Neutrophil (primary cell): ENCODE data around the gene ASB7.
A peak's percentile ranks its signal among the peaks of the same experiment; 100 is the strongest.

ENCODE experiments used
- H3K27ac ChIP-seq: fragments of 200-600 bp; sonication (generic); 2 replicates; pipeline ENCODE4 v1.5.1; 2016; ENCODE audit warnings: mild to moderate bottlenecking, moderate library complexity
- H3K27me3 ChIP-seq: fragments of 200-600 bp; sonication (generic); 2 replicates; pipeline ENCODE4 v1.6.0; 2016; ENCODE audit warnings: mild to moderate bottlenecking
- H3K36me3 ChIP-seq: fragments of 200-600 bp; sonication (generic); 2 replicates; pipeline ENCODE4 v1.5.1; 2017
- H3K4me1 ChIP-seq, 2 experiments: fragments of 200-600 bp in 1 of 2; sonication (generic) in 1 of 2; 1 replicate in 1 of 2; 2 replicates in 1 of 2; pipeline versions ENCODE4 v1.5.1 to v1.6.1; 2013 to 2016; ENCODE audit warnings: low read depth in 1 of 2, low read length in 1 of 2, mild to moderate bottlenecking in 1 of 2, moderate library complexity in 1 of 2; ENCODE audit not compliant: control insufficient read depth in 1 of 2, insufficient read depth in 1 of 2
- H3K4me3 ChIP-seq, 2 experiments: fragments of 200-600 bp in 1 of 2; sonication (generic) in 1 of 2; 1 replicate in 1 of 2; 2 replicates in 1 of 2; pipeline ENCODE4 v1.5.1; 2013 to 2016; ENCODE audit warnings: low read depth in 1 of 2, low read length in 1 of 2, mild to moderate bottlenecking in 1 of 2, moderate library complexity in 1 of 2
- H3K9me3 ChIP-seq: fragments of 200-600 bp; sonication (generic); 2 replicates; pipeline ENCODE4 v1.5.1; 2016
- TF ChIP-seq, protein P1 (sequence below): fragments of 200-600 bp; sonication (generic); IDR thresholded peaks from 2 replicates; pipeline ENCODE4 v1.5.1; 2016; ENCODE audit warnings: antibody characterized with exemption

ASB7 gene

DNA sequence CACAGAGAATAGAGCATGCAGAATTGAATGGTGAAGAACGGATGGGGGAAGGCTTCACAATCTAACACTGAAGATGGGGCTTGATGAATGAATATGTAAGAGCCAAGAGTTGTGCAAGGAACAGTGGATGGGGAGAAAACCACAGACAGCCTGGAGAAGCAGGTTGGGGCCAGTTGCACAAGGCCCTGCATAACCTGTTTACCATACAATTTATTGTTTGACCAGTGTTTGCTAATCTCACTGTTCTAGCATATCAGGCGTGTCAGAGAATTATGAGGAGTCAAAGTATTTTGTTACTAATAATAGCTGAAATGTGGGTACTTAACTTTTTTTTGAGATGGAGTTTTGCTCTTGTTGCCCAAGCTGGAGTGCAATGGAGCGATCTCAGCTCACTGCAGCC is 36.8 kb upstream of the ASB7 start:
- no peak overlapping the region for H3K4me3 ChIP-seq
- H3K9me3 ChIP-seq = no peaks in the 10 kb centered on the region
- TF ChIP-seq, protein P1, sequence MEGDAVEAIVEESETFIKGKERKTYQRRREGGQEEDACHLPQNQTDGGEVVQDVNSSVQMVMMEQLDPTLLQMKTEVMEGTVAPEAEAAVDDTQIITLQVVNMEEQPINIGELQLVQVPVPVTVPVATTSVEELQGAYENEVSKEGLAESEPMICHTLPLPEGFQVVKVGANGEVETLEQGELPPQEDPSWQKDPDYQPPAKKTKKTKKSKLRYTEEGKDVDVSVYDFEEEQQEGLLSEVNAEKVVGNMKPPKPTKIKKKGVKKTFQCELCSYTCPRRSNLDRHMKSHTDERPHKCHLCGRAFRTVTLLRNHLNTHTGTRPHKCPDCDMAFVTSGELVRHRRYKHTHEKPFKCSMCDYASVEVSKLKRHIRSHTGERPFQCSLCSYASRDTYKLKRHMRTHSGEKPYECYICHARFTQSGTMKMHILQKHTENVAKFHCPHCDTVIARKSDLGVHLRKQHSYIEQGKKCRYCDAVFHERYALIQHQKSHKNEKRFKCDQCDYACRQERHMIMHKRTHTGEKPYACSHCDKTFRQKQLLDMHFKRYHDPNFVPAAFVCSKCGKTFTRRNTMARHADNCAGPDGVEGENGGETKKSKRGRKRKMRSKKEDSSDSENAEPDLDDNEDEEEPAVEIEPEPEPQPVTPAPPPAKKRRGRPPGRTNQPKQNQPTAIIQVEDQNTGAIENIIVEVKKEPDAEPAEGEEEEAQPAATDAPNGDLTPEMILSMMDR = no peak
- H3K27ac ChIP-seq = peak overlapping the region; percentile 49
- H3K4me1 ChIP-seq = peaks cover 42 to 55% of the 10 kb centered on the region in 2 experiments
- H3K27me3 ChIP-seq = no peaks in the 10 kb centered on the region
- H3K36me3 ChIP-seq = peaks cover 4% of the 10 kb centered on the region

DNA sequence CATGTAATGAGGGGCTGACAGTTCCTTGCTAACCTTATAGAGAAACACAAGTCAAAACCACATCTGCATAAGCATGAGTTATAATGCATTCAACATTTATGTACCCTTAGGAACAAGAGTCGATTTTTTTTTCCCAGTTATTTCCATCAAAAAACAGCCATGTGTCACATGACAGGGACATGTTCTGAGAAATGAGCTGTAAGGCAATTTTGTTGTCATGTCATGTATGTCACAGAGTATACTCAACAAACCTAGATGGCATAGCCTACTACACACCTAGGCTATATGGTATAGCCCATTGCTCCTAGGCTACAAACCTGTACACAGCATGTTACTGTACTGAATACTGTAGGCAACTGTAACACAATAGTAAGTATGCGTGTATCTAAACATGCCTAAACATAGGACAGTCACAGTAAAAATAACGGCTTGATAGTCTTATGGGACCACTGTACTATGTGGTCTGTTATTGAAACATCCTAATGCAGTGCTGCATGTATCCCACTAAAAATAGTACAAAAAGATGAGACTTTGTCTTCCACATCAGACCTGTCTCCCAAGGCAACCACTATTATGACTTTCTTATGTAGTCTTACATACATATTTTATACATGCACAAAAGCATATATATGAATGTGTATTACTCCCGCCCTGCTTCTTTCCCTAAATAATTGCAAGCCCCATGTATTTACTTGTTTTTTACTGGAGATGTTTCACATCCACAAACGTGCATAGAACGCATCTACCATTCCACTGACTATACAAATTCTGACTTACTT is 35.4 kb upstream of the ASB7 start:
- H3K36me3 ChIP-seq = peaks cover 4% of the 10 kb centered on the region
- TF ChIP-seq, protein P1 = no peak
- no peak overlapping the region for H3K4me3 ChIP-seq
- H3K27ac ChIP-seq = no peak overlapping the region
- peaks cover 39 to 55% of the 10 kb centered on the region in 2 experiments for H3K4me1 ChIP-seq
- no peaks in the 10 kb centered on the region for H3K27me3 ChIP-seq
- H3K9me3 ChIP-seq = no peaks in the 10 kb centered on the region

DNA sequence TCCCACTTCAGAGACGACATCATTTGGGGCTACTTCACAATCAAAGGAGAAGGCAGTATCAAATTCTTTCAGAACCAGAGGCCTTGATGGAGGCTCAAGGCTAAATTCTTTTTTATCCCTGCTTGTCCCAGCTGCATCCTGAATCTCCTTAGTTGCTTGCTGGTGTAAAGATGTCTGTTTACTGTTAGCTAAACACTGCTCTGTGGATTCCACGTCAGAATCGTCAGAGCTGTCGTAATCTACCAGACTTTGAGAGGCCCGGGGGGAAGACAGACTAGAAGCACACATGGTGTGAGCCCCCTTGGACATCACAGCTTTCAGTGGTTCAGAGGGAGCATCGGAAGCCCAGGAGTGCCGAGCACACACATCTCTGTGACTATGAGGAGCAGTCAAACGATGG is 33.0 kb upstream of the ASB7 start:
- Histone ChIP-seq H3K4me1 (peaks cover 38 to 51% of the 10 kb centered on the region in 2 experiments), H3K36me3 (peaks cover 4% of the 10 kb centered on the region), H3K9me3 (no peaks in the 10 kb centered on the region), H3K27ac (no peak overlapping the region), H3K4me3 (no peak overlapping the region), H3K27me3 (no peaks in the 10 kb centered on the region)
- TF ChIP-seq, protein P1 = no peak

DNA sequence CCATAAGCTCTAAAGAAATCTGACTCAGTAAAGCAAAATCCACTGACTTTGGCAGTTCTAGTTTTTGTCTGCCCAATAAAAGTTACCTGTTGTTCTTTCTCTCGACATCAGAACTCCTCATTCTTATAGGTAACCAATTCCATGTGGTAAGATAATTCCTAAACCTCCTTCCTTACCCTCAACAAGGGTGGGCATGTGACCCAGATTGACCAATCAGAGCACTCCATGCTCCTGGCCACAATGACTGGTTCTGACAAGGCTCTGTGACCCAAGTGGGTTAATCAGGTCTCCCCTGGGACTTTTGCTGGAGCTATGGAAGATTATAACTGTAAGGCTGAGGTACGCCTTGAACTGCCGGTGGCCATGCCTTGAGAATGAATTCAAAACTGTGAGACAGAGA is 32.1 kb upstream of the ASB7 start:
- H3K4me1 ChIP-seq = peaks cover 30 to 42% of the 10 kb centered on the region in 2 experiments
- H3K36me3 ChIP-seq = peaks cover 4% of the 10 kb centered on the region
- H3K9me3 ChIP-seq = no peaks in the 10 kb centered on the region
- H3K4me3 ChIP-seq = no peak overlapping the region
- no peak overlapping the region for H3K27ac ChIP-seq
- TF ChIP-seq, protein P1 = no peak
- no peaks in the 10 kb centered on the region for H3K27me3 ChIP-seq

DNA sequence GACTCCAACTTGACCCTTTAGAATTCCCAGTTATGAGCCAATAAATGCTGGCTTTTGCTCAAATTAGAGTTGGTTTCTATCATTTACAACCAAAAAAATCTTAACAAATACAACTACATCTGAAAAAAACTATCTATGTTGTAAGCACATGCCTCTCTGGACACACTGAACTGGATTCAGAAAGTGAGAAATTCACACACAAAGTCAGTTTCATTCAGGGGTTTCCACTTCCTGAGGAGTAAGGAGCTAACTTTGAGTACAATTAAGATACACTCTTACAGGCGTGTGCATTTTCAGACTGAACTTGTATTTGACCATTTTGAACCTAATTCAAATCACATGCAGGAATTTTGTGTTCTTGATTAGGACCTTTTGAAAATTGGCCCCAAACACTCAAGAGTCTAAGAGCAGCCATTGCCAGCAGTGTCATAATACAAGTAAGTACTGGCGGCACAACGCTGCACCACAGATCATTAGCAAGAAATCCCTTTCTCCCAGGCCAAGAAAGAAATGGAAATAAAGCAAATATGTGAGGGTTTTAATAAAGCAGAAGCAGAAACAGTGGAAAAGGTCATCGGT is 31.6 kb upstream of the ASB7 start:
- Histone ChIP-seq H3K4me3 (no peak overlapping the region), H3K9me3 (no peaks in the 10 kb centered on the region), H3K36me3 (peaks cover 4% of the 10 kb centered on the region), H3K27ac (peak overlapping the region; percentile 71), H3K27me3 (no peaks in the 10 kb centered on the region), H3K4me1 (peaks cover 25 to 36% of the 10 kb centered on the region in 2 experiments)
- TF ChIP-seq, protein P1 = no peak
